Loucy (cell line): Measurements from ENCODE around the gene KLHL35.

Source experiments
- H2AFZ ChIP-seq: fragments of 200-600 bp; sonication (generic); 2 replicates; pipeline ENCODE4 v1.6.0; 2016; ENCODE audit warnings: antibody characterized with exemption, mild to moderate bottlenecking, low read length, moderate library complexity
- H3F3A ChIP-seq: fragments of 200-600 bp; 2 replicates; pipeline ENCODE4 v1.6.0; 2016; ENCODE audit warnings: antibody characterized with exemption, low read depth, mild to moderate bottlenecking
- H3K27me3 ChIP-seq: fragments of 200-600 bp; sonication (generic); 2 replicates; pipeline ENCODE4 v1.6.1; 2014; ENCODE audit warnings: low read length, mild to moderate bottlenecking; ENCODE audit not compliant: insufficient read depth, poor library complexity, severe bottlenecking
- H3K36me3 ChIP-seq: fragments of 200-600 bp; sonication (generic); 2 replicates; pipeline ENCODE4 v1.6.1; 2016; ENCODE audit warnings: low read length; ENCODE audit not compliant: insufficient read depth
- H3K4me1 ChIP-seq: fragments of 200-600 bp; sonication (generic); 2 replicates; pipeline ENCODE4 v1.5.1; 2014; ENCODE audit warnings: low read length, mild to moderate bottlenecking; ENCODE audit not compliant: insufficient read depth, poor library complexity, severe bottlenecking
- H3K4me2 ChIP-seq: fragments of 200-600 bp; sonication (generic); 2 replicates; pipeline ENCODE4 v1.6.0; 2014; ENCODE audit warnings: antibody characterized with exemption, low read length, low read depth, mild to moderate bottlenecking; ENCODE audit not compliant: poor library complexity, severe bottlenecking
- H3K4me3 ChIP-seq: fragments of 200-600 bp; sonication (generic); 2 replicates; pipeline ENCODE4 v1.5.1; 2014; ENCODE audit warnings: low read length, mild to moderate bottlenecking, mixed read lengths; ENCODE audit not compliant: poor library complexity, severe bottlenecking
- H3K79me2 ChIP-seq: fragments of 200-600 bp; sonication (generic); 2 replicates; pipeline ENCODE4 v1.6.1; 2014; ENCODE audit warnings: low read length; ENCODE audit not compliant: insufficient read depth
- H3K9ac ChIP-seq: fragments of 200-600 bp; sonication (generic); 2 replicates; pipeline ENCODE4 v1.6.0; 2014; ENCODE audit warnings: mild to moderate bottlenecking, low read depth, low read length, moderate library complexity; ENCODE audit not compliant: poor library complexity, severe bottlenecking
- H3K9me2 ChIP-seq: fragments of 200-600 bp; sonication (generic); replicated peaks from 2 replicates; pipeline ENCODE4 v1.6.1; 2016; ENCODE audit warnings: low read depth, low read length, mixed read lengths
- H3K9me3 ChIP-seq: fragments of 200-600 bp; sonication (generic); 2 replicates; pipeline ENCODE4 v1.6.1; 2014; ENCODE audit warnings: mild to moderate bottlenecking, antibody characterized with exemption, low read length, low read depth; ENCODE audit not compliant: insufficient read depth
- H4K20me1 ChIP-seq: fragments of 200-600 bp; sonication (generic); 2 replicates; pipeline ENCODE4 v1.6.0; 2014; ENCODE audit warnings: antibody characterized with exemption, low read length, mild to moderate bottlenecking; ENCODE audit not compliant: insufficient read depth, poor library complexity, severe bottlenecking
- EZH2phosphoT487 ChIP-seq: fragments of 200-600 bp; IDR thresholded peaks from 2 replicates; pipeline ENCODE4 v1.6.1; 2018; ENCODE audit warnings: antibody characterized with exemption, mild to moderate bottlenecking, moderate library complexity, borderline replicate concordance
- TF ChIP-seq, protein P1 (sequence below): fragments of 200-600 bp; sonication (generic); conservative IDR thresholded peaks from 2 replicates; pipeline ENCODE4 v1.5.1; 2014; ENCODE audit warnings: mild to moderate bottlenecking, antibody characterized with exemption, low read length

KLHL35 gene

DNA sequence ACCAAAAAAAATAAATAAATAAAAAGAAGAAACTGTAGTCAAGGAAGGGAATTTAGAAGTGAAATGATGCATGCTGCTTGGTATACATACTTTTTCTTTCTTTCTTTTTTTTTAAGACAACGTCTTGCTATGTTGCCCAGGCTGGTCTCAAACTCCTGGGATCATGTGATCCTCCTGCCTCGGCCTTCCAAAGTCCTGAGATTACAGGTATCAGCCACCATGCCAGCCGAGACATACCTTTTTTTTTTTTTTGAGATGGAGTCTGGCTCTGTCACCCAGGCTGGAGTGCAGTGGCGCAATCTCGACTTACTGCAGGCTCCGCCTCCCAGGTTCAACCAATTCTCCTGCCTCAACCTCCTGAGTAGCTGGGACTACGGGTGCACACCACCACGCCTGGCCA, 59.8 kb downstream of the KLHL35 start:
- Histone ChIP-seq H3K79me2 (no peaks in the 10 kb centered on the region), H3K27me3 (no peaks in the 10 kb centered on the region), H3K4me1 (peaks cover 42% of the 10 kb centered on the region), H3K9me2 (no peaks in the 10 kb centered on the region), H3K4me3 (no peak overlapping the region), H3K36me3 (no peaks in the 10 kb centered on the region), H3K9ac (no peak overlapping the region), H2AFZ (no peak overlapping the region), H3K9me3 (no peaks in the 10 kb centered on the region), H4K20me1 (no peaks in the 10 kb centered on the region), H3F3A (peaks cover 11% of the 10 kb centered on the region), H3K4me2 (no peak overlapping the region)
- TF ChIP-seq EZH2phosphoT487, result no peak
- TF ChIP-seq, protein P1, sequence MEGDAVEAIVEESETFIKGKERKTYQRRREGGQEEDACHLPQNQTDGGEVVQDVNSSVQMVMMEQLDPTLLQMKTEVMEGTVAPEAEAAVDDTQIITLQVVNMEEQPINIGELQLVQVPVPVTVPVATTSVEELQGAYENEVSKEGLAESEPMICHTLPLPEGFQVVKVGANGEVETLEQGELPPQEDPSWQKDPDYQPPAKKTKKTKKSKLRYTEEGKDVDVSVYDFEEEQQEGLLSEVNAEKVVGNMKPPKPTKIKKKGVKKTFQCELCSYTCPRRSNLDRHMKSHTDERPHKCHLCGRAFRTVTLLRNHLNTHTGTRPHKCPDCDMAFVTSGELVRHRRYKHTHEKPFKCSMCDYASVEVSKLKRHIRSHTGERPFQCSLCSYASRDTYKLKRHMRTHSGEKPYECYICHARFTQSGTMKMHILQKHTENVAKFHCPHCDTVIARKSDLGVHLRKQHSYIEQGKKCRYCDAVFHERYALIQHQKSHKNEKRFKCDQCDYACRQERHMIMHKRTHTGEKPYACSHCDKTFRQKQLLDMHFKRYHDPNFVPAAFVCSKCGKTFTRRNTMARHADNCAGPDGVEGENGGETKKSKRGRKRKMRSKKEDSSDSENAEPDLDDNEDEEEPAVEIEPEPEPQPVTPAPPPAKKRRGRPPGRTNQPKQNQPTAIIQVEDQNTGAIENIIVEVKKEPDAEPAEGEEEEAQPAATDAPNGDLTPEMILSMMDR, result no peak
